HG03108 (cell line): Measurements from ENCODE around the gene FBLN2.

Experiments used
- ATAC-seq: cut with Tn5 transposase; IDR thresholded peaks from one replicate; pipeline ENCODE4 v1.9.1; 2021; ENCODE audit warnings: moderate library complexity; ENCODE audit not compliant: unreplicated experiment

Gene FBLN2

GRCh38 chr3:13598926-13599886 is 50.3 kb downstream of the FBLN2 start:
- no peak for ATAC-seq

- ATAC-seq = no peak
Observed at GRCh38 chr3:13599887-13600450, 51.0 kb downstream of the FBLN2 start.

GRCh38 chr3:13600950-13601691 is 52.2 kb downstream of the FBLN2 start:
- no peak for ATAC-seq

GRCh38 chr3:13601692-13602080 is 52.8 kb downstream of the FBLN2 start:
- no peak for ATAC-seq

- ATAC-seq = no peak
Observed at GRCh38 chr3:13605555-13605954, 56.6 kb downstream of the FBLN2 start.

- no peak for ATAC-seq
Observed at GRCh38 chr3:13607821-13608597, 59.1 kb downstream of the FBLN2 start.

GRCh38 chr3:13608969-13609725 is 60.2 kb downstream of the FBLN2 start:
- no peak for ATAC-seq

GRCh38 chr3:13610006-13610570 is 61.2 kb downstream of the FBLN2 start:
- ATAC-seq = no peak

- ATAC-seq = no peak
Observed at GRCh38 chr3:13611221-13611620, 62.3 kb downstream of the FBLN2 start.

GRCh38 chr3:13612829-13613228 is 63.9 kb downstream of the FBLN2 start:
- no peak for ATAC-seq

- ATAC-seq = no peak
Observed at GRCh38 chr3:13613343-13614190, 64.6 kb downstream of the FBLN2 start.

- ATAC-seq = no peak
Observed at GRCh38 chr3:13614607-13615006, 65.7 kb downstream of the FBLN2 start.

- ATAC-seq = no peak
Observed at GRCh38 chr3:13615019-13615528, 66.1 kb downstream of the FBLN2 start.

GRCh38 chr3:13616359-13616758 is 67.4 kb downstream of the FBLN2 start:
- ATAC-seq = no peak

GRCh38 chr3:13617097-13617738 is 68.3 kb downstream of the FBLN2 start:
- no peak for ATAC-seq

- ATAC-seq = no peak
Observed at GRCh38 chr3:13617981-13618380, 69.1 kb downstream of the FBLN2 start.

- ATAC-seq = no peak
Observed at GRCh38 chr3:13618836-13619235, 69.9 kb downstream of the FBLN2 start.

GRCh38 chr3:13619661-13620230 is 70.8 kb downstream of the FBLN2 start:
- ATAC-seq = no peak
